ENCODE results near the gene UBE2C.
"Not testable (repeated sequence)": the region's sequence is repeated elsewhere in the genome, so short reads cannot be mapped to it uniquely, and the experiment has no call there.

Gene UBE2C

DNA sequence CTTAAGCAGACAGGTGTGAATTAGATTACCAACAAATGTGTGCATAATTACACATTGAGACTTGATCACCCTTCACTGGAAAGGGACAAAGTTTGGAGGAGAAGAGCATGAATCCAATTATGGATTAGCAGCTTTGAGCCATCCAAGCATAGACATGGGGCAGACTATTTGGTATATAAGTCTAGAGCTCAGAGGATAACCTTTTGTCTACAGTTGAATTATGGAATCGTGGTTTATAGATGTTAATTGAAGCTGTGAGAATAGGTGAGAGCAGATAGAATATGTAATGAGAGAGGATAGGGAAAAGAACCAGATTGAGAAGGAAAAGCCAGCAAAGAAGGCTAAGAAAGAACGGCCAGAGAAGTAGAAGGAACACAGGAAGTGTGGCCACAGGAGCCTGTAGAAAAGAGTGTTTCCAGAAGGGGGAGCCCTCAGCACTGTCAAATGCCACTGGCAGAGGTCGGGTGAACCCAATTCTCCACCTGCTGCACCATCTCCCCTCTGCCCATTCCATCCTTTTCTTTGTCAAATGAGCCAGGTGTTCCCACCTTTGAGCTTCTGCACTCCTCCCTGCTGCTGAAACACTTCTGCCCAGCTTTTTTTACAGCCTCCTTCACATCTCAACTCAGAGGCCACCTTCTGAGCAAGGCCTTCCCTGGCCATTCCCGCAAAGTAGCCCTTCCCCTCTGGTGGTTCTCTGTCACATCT, 13.4 kb upstream of the UBE2C start:
- DNase-seq = no peak

DNA sequence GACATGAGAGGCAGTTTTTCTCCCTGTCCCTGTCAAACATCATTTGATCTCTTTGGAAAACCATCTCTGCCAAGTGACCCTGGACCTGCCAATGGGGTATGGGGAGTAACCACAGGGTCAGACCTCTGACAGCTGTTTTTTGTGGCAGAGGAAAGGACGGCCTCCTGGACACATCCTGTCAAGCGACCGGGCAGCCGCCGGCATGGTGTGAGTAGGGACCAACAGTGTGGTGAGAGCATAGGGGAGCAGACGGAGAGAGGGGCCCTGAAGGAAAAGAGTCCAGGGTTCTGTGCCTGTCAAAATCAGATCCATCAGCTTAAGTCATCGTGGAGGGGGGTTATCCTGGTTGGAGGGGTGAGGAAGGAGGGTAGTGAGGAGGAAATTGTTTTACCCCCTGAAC, 10.6 kb upstream of the UBE2C start:
- no peak for DNase-seq

DNA sequence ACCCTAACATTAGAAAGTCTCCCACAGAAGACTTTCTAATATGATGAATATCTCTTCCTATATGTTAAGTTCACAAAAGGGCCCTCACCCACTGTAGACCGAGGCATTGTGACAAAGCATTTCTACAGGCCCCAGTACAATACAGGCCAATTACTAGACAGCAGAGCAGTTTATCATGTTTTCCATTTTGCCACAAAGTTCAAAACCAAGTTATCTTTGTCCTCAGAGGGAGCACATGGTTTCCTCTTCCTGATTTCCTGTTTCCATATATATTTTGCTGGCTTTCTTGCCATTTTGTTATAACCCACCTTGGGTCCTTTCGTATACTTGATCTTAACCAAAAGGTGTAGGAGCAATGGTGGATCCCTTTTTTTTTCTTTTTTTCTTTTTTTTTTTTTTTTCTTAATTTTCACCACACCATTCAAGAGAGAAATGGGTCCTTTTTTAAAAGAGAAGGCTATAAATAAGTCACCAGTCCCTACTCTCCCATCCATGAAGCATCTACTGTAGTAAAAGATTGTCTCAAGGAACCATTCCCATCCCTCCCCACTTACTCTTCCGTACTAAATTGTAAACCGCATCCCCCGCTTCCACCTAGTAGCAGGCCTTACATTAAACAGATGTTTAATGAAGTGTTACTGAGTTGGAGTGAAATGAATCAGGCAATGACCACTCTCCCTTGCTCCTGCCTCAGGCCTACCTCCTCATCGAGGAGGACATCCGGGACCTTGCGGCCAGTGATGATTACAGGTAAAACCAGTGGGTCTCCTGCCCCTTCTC, 2.1 kb upstream of the UBE2C start:
- DNase-seq = no peak

DNA sequence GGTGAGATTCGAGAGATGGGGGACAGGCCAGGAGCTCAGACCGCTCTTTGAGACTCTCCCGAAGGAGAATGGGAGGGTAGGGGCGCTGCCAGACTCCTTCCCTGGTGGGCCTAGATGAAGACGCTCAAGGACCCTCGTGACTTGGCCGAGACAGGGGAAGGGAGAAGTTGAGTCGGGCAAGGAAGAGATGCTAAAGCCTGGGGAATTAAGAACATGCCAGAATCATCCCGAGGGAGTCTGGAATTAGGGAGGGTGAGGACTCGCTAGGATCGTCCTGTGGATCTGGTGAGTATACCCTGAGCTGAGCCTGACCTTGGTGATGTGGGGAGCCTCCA, 529 bp downstream of the UBE2C start:
- DNase-seq = no peak

DNA sequence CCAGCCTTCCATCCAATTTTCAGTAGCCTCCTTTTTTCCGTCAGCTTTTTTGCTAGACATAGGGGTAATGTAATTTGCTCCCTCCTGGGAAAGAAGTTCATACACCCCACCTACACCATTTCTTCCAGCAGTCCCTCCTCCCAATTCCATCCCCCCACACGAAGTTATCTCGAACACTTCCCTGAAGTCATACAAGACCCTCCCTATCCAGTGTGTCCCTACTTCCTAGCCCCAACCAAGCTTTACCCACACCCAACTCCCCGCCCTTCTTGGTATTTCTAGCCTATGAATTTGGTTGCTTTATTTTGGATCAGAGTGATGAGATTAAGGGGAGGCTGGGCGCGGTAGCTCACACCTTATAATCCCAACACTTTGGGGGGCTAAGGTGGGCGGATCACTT, 1.0 kb downstream of the UBE2C start:
- DNase-seq = no peak

DNA sequence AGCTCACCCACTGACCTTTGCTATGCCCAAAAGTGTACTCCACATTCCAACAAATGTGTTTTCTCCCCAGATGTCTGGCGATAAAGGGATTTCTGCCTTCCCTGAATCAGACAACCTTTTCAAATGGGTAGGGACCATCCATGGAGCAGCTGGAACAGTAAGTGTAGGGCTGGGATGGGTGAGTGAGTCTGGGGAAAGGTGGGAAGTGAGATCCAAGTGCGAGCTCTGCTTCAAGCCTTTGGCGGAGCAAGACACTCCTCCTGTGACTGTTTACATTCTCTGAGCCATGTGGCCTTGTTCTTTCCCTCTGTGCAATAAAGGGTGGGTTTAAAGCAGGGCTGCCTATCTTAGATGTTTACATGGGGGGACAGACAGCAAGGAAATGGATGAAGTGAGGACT, 1.9 kb downstream of the UBE2C start:
- DNase-seq = no peak

DNA sequence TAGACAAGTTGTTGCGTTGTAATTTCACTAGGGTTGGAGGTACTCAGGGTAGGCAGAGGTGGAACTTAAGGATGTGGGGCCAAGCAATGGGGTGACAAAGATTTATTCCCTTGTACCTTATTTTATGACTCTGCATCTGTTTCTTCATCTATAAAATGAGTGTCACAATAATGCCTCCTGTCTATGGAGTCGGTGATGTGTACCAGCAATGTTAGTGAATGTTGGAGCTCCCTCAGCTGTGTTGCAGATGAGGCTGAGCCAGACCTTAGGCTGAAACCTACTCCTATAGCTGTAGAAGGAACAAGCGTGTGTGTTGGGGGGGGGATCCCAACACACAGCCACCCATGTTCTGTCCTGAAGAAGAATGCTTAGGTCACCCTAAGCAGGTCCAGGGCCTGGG, 4.5 kb downstream of the UBE2C start:
- no peak for DNase-seq

DNA sequence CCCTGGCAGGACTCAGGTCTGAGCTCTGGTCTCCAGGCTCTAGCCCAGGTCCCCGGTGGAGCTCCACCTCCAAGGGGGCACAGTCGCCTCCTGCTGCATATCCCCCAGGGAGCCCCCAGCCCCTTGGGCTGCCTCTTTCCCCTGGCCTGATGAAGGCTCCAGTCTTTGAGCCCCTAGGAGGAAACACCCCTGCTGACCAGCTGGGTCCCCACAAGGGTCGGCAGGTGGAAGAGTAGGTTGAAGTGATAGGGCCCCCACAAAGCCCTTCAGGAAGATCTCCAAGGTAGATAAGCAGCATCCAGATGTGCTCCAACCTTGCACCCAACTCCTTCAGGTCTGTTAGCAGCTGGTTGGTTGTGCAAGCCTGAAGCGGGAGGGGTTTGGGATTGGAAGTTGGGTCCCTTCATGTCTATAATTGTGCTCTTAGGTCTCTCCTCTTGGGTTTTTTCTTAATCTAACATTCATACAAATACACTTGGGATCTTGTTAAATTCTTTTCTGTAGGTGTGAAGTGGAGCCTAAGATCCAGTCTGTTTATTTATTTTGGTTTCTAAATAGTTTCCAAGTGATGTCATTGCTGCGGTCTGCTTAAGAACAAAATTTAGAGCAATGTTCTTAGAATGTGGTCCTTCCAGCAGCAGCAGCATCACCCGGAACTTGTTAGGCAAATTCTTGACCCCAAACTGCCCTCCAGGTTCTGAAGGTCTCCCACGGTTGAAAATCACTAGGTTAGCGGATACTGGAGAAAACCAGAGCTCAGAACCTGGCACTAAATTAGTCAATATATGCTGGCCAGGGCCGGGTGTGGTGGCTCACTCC, 5.1 kb downstream of the UBE2C start:
- DNase-seq = no peak

DNA sequence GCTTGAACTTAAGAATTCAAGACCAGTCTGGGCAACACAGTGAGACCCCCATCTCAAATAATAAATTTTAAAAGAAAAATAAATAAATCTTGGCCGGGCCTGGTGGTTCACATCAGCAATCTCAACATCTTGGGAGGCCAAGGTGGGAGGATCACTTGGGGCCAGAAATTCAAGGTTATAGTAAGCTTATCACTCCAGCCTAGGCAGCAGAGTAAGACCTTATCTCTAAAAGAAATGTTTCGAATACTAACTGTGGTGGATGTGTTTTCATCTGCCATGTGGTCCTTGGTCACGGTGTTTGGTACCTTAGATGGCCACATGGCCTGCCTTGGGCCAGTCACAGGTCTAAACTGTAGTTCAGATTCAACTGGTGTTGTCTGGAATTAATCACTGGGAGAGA, 5.8 kb downstream of the UBE2C start:
- no peak for DNase-seq

DNA sequence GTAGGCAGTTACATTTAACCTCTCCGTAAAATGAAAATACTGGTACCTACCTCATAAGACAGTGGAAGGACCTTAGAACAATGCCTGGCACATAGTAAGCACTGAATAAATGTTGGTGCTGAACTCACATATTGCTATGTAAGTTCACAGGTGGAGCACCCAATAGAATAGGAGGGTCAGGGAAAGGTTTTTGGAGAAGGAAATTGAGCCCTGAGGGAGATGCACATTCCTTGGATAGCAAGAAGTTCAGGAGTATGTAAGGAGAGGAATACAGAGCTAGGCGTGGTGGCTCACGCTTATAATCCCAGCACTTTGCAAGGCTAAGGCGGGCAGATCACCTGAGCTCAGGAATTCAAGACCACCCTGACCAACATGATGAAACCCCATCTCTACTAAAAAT, 7.0 kb downstream of the UBE2C start:
- no peak for DNase-seq

DNA sequence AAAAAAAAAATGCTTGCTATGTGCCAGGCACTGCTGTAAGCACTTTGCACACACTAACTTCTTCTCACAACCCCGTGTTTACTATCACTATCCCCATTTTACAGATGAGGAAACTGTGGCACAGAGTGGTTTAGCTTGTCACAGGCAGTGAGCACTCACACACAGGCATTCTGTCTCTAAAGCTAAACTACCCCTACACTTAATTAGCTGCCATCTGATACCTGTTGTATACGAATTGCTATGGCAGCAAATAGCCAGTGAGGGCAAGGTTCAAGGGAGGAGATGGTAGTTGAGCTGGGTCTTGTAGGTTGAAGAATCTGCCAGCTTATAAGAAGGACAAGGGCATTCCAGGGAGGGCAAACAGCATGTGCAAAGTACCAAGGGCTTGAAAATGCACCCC, 9.5 kb downstream of the UBE2C start:
- peak; percentile 17 for DNase-seq

DNA sequence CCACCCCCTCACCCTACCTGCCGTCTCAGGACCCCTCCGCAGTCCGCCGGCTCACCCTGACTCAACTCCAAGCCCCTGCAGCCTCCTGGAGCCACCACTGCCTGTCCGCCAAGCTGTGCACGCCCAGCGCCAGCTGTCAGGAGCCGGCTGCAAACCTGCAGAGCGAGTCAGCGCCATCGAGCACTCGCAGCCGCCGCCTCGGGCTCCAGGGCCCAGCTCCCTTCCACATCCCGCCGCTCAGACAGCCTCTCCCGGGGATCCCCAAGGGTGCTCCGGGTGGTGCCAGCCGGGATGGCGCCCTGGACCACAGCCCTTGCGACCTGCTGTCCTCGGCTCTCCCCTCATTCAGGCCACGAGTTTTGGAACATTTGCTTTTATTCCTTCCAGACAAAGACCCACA, 10.4 kb downstream of the UBE2C start:
- DNase-seq = no peak

DNA sequence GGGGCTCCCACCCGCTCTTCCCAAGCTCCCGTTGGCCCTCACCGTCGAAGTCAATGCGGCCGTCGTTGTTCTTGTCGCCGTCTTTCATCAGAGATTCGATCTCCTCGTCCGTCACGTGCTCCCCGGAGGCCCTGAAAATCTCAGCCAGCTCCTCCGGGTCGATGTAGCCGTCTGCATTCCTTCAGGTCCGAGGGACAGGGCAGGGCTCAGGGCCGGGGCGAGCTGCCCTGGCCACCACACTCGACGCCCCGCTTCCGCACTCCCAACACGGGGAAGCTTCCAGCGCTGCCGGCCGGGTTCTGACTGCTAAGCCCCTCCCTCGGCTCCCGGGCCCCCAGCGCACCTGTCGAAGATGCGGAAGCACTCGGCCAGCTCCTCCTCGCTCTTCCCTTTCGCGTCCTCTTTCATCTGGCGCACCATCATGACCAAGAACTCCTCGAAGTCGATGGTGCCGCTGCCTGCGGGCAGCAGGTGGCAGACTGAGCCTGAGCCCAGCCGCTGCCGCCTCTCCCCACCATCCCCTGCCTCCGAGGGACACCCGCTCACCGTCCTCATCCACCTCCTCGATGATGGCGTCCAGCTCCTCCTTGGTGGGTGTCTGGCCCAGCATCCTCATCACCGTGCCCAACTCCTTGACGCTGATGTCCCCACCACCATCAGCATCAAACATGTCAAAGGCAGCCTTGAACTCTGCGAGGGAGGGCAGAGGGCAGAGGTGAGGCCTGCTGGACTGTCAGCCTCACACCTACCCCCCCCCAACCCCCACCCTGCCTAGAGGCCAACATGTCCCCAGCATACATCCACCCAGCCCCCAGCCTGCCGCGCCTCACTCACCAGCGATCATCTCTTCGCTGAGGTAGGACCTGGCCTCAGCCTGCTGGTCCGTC, 11.7 kb downstream of the UBE2C start:
- DNase-seq = no peak

DNA sequence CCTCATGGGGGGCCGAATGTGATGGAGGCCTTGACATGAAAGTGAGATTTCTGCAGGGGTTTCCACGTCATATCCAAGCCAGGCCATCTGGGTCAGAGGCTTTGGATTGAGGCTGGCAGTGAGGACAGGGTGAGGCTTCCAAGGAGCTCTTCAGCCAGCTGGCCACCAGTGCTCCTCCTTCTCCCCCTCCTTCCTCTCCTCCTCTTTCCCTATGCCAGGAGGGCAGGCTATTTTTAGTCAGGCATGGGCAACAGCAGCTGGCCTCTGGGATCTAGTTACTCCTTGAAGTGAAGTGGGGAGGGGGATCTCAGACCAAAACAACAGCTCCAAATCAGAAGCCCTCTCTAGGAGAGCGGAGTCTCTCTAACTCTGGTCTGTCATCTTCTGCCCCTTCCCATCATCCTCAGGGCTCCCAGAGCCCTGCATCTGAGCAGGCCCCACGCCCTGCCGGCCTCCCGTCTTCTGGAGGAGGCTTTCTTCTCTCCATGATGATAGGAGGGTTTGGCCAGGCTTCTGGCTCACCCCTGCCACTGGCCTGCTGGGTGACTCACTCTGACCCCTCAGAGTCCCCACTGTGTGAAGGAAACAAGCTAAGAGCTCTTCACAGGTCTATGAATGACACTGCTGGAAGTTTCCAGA, 14.1 kb downstream of the UBE2C start:
- no peak for DNase-seq

DNA sequence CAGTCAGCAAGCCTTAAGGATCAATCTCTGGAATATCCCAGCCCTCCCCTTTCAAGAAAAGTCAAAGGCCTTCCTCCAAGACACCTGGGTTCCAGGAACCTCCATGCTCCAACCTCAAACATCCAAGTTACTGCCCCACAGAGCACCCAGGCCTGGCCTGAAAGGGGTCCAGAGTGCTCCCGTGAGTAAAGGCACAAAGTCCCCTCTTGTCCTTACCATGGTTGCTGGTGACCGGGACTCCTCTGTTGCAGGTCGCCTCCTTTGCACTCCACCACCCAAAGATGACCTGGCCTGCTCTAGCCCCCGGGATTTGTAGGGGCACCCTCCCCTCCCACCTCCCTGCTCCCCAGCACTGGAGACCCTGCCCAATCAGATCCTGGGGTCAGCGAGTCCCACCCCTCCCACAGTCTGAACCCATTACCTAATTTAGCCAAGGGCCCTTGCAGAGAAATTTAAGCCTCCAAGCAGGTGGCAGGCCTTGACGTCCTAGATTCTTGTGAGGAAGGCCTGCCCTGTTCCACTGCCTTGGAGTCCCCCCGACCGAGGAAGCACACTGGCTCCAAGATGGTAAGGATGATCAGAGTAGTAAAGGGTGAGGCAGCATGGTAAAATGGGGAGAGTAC, 14.7 kb downstream of the UBE2C start, which contains the start of gene TNNC2:
Gene TNNC2 (minus strand): TSS at position 283 of the 623 bp plus-strand sequence. CDS start 64 bp downstream, at position 219.
- no peak for DNase-seq

DNA sequence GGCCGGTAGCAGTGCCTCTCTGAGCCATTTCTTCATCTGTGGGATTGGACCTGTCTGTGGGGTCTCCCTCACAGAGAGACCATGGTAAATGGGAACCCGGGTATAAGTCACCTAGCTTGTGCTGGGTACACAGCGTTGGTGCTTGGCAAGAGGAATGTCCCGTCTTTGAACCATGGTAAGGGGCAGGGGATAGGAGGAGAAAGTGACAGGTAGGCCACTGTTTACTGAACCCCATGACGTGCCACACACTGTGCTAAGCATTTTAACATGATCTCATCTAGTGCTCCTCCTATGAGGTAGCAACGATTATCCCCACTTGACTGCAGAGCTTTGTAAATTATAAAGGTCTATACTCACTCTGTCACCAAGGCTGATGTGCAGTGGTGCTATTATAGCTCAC, 15.3 kb downstream of the UBE2C start:
- DNase-seq = no peak

DNA sequence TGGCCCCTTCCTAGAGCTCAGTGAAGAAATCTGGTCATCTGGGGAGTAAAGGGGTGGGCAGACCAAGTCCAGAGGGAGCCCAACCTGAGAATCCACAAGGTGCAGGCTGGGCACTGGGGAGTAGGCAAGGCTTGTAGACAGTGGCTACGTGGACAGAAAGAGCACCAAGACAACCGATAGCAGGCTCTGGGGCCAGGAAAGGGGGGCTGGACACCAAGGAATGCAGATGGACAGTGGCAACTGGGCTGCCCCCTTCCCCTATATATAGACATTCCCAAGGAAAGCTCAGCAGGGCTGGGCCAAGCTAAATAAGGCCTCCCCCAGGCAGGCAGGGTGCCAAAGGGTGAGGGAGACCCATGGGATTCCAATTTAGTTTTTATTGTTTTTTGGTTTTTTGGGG, 16.1 kb downstream of the UBE2C start:
- no peak for DNase-seq

DNA sequence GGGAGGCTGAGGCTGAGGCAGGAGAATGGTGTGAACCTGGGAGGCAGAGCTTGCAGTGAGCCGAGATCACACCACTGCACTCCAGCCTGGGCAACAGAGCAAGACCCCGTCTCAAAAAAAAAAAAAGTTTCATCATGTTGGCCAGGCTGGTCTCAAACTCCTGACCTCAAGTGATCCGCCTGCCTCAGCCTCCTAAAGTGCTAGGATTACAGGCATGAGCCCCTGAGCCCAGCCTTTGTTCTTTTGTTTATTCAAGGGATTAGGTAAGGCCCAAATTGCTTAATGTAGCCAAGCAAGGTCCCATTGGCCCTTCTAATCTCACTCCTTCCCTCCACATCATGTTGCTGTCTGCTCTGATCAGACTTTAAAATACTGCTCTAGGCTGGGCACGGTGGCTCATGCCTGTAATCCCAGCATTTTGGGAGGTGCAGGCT, 17.2 kb downstream of the UBE2C start:
- not testable (repeated sequence) for DNase-seq

DNA sequence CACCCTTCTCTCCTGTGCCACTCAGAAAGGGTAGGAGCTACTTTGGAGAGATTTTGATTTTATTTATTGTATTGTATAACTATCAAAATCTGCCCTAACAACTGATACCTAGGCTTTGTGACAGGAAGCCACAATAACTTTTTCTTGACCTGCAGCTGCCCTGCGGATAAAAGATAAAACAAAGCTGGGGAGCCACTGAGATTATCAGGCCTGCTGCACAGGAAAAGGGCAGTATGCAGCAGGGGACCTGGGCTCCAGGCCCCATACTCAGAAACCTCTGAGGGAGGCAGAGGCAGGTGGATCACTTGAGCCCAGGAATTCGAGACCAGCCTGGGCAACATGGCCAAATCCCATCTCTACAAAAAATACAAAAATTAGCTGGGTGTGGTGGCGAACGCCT, 20.2 kb downstream of the UBE2C start:
- no peak for DNase-seq

DNA sequence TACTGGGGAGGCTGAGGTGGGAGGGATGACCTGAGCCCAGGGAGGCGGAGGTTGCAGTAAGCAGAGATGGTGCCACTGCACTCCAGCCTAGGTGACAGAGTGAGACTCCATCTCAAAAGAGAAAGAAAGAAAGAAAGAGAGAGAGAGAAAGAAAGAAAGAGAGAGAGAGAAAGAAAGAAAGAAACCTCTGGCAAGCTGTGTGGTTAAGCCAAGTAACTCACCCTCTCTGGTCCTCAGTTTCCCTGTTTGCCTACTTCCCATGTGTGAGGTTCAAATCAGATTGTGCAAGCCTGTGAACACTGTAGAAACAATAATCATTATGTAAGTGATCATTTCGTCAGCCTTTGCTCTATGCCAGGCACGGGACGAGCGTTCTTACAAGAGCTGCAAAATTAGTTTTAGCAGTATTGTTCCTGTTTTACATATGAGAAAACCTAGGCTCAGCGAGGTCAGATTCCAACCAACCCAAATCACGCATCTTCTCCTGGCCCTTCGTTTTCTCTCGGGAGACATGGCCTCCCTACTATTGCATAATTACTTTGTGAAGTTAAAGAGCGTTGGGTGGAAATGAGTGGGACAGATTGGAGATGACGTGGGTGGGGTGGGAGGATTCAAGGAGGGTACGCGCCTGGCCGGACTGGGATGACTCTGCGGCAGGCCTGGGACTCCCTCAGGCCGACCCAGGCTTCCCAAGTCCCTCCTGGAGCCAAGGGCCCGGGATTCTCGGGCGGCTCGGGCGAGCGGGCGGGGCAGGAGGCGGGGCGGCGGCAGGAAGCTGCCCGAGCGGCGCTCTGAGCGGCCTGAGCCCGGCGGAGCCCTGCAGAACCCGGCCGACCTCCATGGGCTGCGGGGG, 20.8 kb downstream of the UBE2C start, which contains the start of gene SNX21:
Gene SNX21 (plus strand): TSS at position 770 of the 853 bp plus-strand sequence. CDS start 121 bp downstream, outside the sequence.
- DNase-seq = no peak

Data from NCI-H1436 treated with DMSO at 0.1 percent for 48 hours (cell line).